ENCODE results near the gene SLC1A3. TPM values are rescaled to one million over a fixed set of nuclear protein-coding genes. Genes with fewer than 3 reads are reported as not detected.

Gene SLC1A3
- total RNA-seq, 1 experiment from 2014 or later, result 18.6 TPM

DNA sequence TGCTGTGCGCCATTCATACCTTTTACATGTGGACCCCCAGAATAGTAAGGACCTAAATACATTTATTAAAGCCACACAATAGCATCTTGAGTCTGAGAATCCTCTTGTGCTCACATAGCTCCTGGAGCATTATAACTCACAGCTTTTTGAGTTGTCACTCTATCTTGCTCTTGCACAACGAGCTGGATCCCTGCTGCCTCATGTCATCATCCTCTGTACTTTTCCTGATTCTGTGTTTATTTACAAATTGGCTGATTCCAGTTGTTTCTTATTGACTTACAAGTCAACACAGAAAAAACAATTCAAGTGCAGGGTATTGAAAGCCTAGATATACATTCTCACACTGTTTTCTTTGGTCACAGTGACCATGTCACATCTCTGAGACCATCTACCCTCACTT lies 112.9 kb downstream of the SLC1A3 start:
- Histone ChIP-seq H2BK5ac (ENCODE audit: insufficient read length, low read length) (no peak overlapping the region), H2BK20ac (ENCODE audit: low read depth, low read length, poor library complexity, severe bottlenecking) (no peak overlapping the region), H4K91ac (ENCODE audit: insufficient read length, low read depth, low read length) (no peak overlapping the region), H3K79me2 (ENCODE audit: insufficient read depth, low read length) (no peaks in the 10 kb centered on the region), H3K79me1 (ENCODE audit: insufficient read depth, low read depth, low read length, poor library complexity, severe bottlenecking) (no peaks in the 10 kb centered on the region), H2BK12ac (ENCODE audit: insufficient read length, low read depth, low read length) (no peak overlapping the region), H4K8ac (replicated peaks; ENCODE audit: insufficient read length, low read depth, low read length) (no peak overlapping the region), H2AFZ (ENCODE audit: low read length) (no peak overlapping the region), H3K9me3 (ENCODE audit: control insufficient read depth, low read depth, low read length) (no peaks in the 10 kb centered on the region), H4K20me1 (ENCODE audit: control insufficient read depth, insufficient read depth, insufficient read length) (no peaks in the 10 kb centered on the region), H3K23me2 (ENCODE audit: insufficient read length, low read depth, low read length, poor library complexity, severe bottlenecking) (no peaks in the 10 kb centered on the region), H3K4me1 (ENCODE audit: insufficient read depth, low read length) (no peaks in the 10 kb centered on the region), H3K23ac (ENCODE audit: insufficient read length, low read depth, low read length) (no peak overlapping the region), H2AK5ac (ENCODE audit: insufficient read length, low read length) (no peak overlapping the region), H2BK15ac (ENCODE audit: low read depth, low read length) (no peak overlapping the region), H3K4me2 (ENCODE audit: insufficient read depth, insufficient read length, low read length) (no peak overlapping the region), H2BK120ac (ENCODE audit: low read depth, low read length, poor library complexity, severe bottlenecking) (no peak overlapping the region), H3K27ac (ENCODE audit: insufficient read length, low read depth, low read length) (no peak overlapping the region), H3K27me3 (ENCODE audit: insufficient read depth, low read length) (no peaks in the 10 kb centered on the region), H3K9ac (ENCODE audit: extremely low read depth, insufficient read length, low read length) (no peak overlapping the region), H4K5ac (ENCODE audit: insufficient read length, low read depth, low read length) (no peak overlapping the region), H3T11ph (ENCODE audit: low read length) (no peak overlapping the region), H3K18ac (ENCODE audit: insufficient read length, low read depth, low read length) (no peak overlapping the region), H3K14ac (ENCODE audit: insufficient read depth, low read length) (no peak overlapping the region), H3K56ac (ENCODE audit: insufficient read length, low read depth, low read length) (no peak overlapping the region), H3K4ac (ENCODE audit: low read depth, low read length) (no peak overlapping the region)
- Mint-ChIP-seq H3K9me3 (no peaks in the 10 kb centered on the region), H3K27me3 (ENCODE audit: low read depth) (peaks cover 5% of the 10 kb centered on the region; the same call in 1 of the 2 replicates), H3K27ac (peak overlapping the region in 1 of 3 experiments; percentile 20; a peak in 1 of 7 replicates), H3K4me1 (0 out of 4 replicates have a peak, but pooled peaks cover 0 to under 1% of the 10 kb centered on the region in 2 experiments), H3K36me3 (ENCODE audit: insufficient read depth in 1 of 3, low read depth in 3 of 3) (no peaks in the 10 kb centered on the region), H3K4me3 (no peak overlapping the region)
- WGBS (ENCODE audit: extremely low coverage, insufficient read length, low lambda C conversion rate), result no CpG with 5 or more reads among the region's 2 CpGs
- TF ChIP-seq, protein P1, sequence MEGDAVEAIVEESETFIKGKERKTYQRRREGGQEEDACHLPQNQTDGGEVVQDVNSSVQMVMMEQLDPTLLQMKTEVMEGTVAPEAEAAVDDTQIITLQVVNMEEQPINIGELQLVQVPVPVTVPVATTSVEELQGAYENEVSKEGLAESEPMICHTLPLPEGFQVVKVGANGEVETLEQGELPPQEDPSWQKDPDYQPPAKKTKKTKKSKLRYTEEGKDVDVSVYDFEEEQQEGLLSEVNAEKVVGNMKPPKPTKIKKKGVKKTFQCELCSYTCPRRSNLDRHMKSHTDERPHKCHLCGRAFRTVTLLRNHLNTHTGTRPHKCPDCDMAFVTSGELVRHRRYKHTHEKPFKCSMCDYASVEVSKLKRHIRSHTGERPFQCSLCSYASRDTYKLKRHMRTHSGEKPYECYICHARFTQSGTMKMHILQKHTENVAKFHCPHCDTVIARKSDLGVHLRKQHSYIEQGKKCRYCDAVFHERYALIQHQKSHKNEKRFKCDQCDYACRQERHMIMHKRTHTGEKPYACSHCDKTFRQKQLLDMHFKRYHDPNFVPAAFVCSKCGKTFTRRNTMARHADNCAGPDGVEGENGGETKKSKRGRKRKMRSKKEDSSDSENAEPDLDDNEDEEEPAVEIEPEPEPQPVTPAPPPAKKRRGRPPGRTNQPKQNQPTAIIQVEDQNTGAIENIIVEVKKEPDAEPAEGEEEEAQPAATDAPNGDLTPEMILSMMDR (conservative IDR thresholded peaks at IDR 0.05), result no peak
- no peak for DNase-seq

Data from H9 (cell line).